ENCODE measurements around the gene MR1.

MR1 gene

GRCh38 chr1:181097242-181097641, 63.5 kb downstream of the MR1 start:
- H3K4me1 ChIP-seq (ENCODE audit: control insufficient read depth, insufficient read depth, low read length), result peaks cover 48% of the 10 kb centered on the region
- ChIA-PET POLR2A (interaction anchor here (2.0 to 9.2 kb wide), 6 partner anchors 8 to 44 kb away, joined by 6 to 111 read pairs (median 28); partner anchors contain the start of gene IER5), CTCF (interaction anchor here (0.6 to 8.5 kb wide), 4 partner anchors 37 to 755 kb away, joined by 3 to 69 read pairs (median 6); no protein-coding TSS in a partner anchor)
- H3K36me3 ChIP-seq (ENCODE audit: control insufficient read depth in 2 of 2, insufficient read depth in 1 of 2, low read length in 2 of 2), result peaks cover 0 to 10% of the 10 kb centered on the region in 2 experiments; a peak in 2 of 3 replicates
- H3K27ac ChIP-seq (ENCODE audit: extremely low read depth, low read depth, low read length), result peak overlapping the region; percentile 11; the same call in 1 of the 2 replicates
- no peaks in the 10 kb centered on the region for H3K9me3 ChIP-seq (ENCODE audit: control insufficient read depth, insufficient read depth, low read depth, low read length)
- no peak overlapping the region for H3K4me3 ChIP-seq (ENCODE audit: low read depth, low read length)
- TF ChIP-seq ZNF560 (tag by site-specific recombination; IDR thresholded peaks at IDR 0.05; ENCODE audit: borderline replicate concordance) (no peak), ZNF24 (tag by site-specific recombination; IDR thresholded peaks at IDR 0.05) (no peak), ZIC2 (tag by site-specific recombination; IDR thresholded peaks at IDR 0.05) (no peak), KLF7 (tag by site-specific recombination; IDR thresholded peaks at IDR 0.05; ENCODE audit: borderline replicate concordance) (no peak), ZBTB7A (tag by site-specific recombination; IDR thresholded peaks at IDR 0.05; ENCODE audit: low read depth) (no peak), ZNF112 (tag by site-specific recombination; IDR thresholded peaks at IDR 0.05) (no peak), ZNF501 (tag by site-specific recombination; IDR thresholded peaks at IDR 0.05) (no peak), ZNF239 (tag by site-specific recombination; IDR thresholded peaks at IDR 0.05) (no peak), ZNF549 (tag by site-specific recombination; IDR thresholded peaks at IDR 0.05) (no peak), HOXC10 (CRISPR knock-in tag; IDR thresholded peaks at IDR 0.05) (no peak), RBAK (tag by site-specific recombination; IDR thresholded peaks at IDR 0.05) (no peak), ZNF621 (tag by site-specific recombination; IDR thresholded peaks at IDR 0.05) (no peak), ZNF138 (tag by site-specific recombination; IDR thresholded peaks at IDR 0.05; ENCODE audit: borderline replicate concordance) (no peak), ZNF223 (tag by site-specific recombination; IDR thresholded peaks at IDR 0.05) (no peak), ZNF777 (tag by site-specific recombination; IDR thresholded peaks at IDR 0.05; ENCODE audit: borderline replicate concordance) (no peak), ZNF335 (tag by site-specific recombination; conservative IDR thresholded peaks at IDR 0.05) (peak; percentile 43; the same call in 1 of the 2 replicates), BCL6B (tag by site-specific recombination; IDR thresholded peaks at IDR 0.05) (no peak), ZNF768 (tag by site-specific recombination; IDR thresholded peaks at IDR 0.05) (no peak), GLIS1 (tag by site-specific recombination; IDR thresholded peaks at IDR 0.05) (no peak), ZNF121 (tag by site-specific recombination; IDR thresholded peaks at IDR 0.05) (no peak), ZNF266 (tag by site-specific recombination; IDR thresholded peaks at IDR 0.05; ENCODE audit: low read depth) (no peak), ZNF26 (tag by site-specific recombination; IDR thresholded peaks at IDR 0.05) (no peak), ZFHX2 (tag by site-specific recombination; conservative IDR thresholded peaks at IDR 0.05) (peak; percentile 94), EGR2 (tag by site-specific recombination; IDR thresholded peaks at IDR 0.05; ENCODE audit: low read depth) (peak; percentile 86), ZNF302 (tag by site-specific recombination; IDR thresholded peaks at IDR 0.05; ENCODE audit: low read depth) (no peak), ZNF558 (tag by site-specific recombination; IDR thresholded peaks at IDR 0.05) (no peak), ZNF311 (tag by site-specific recombination; IDR thresholded peaks at IDR 0.05; ENCODE audit: borderline replicate concordance) (no peak), ZNF664 (tag by site-specific recombination; IDR thresholded peaks at IDR 0.05) (no peak), SETDB1 (IDR thresholded peaks at IDR 0.05; ENCODE audit: insufficient read length, low read length) (no peak)
- TF ChIP-seq, protein P1, sequence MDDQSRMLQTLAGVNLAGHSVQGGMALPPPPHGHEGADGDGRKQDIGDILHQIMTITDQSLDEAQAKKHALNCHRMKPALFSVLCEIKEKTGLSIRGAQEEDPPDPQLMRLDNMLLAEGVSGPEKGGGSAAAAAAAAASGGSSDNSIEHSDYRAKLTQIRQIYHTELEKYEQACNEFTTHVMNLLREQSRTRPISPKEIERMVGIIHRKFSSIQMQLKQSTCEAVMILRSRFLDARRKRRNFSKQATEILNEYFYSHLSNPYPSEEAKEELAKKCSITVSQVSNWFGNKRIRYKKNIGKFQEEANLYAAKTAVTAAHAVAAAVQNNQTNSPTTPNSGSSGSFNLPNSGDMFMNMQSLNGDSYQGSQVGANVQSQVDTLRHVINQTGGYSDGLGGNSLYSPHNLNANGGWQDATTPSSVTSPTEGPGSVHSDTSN (CRISPR knock-in tag; IDR thresholded peaks at IDR 0.05), result no peak
- TF ChIP-seq, protein P2, sequence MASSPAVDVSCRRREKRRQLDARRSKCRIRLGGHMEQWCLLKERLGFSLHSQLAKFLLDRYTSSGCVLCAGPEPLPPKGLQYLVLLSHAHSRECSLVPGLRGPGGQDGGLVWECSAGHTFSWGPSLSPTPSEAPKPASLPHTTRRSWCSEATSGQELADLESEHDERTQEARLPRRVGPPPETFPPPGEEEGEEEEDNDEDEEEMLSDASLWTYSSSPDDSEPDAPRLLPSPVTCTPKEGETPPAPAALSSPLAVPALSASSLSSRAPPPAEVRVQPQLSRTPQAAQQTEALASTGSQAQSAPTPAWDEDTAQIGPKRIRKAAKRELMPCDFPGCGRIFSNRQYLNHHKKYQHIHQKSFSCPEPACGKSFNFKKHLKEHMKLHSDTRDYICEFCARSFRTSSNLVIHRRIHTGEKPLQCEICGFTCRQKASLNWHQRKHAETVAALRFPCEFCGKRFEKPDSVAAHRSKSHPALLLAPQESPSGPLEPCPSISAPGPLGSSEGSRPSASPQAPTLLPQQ (tag by site-specific recombination; IDR thresholded peaks at IDR 0.05), result no peak
- TF ChIP-seq, protein P3, sequence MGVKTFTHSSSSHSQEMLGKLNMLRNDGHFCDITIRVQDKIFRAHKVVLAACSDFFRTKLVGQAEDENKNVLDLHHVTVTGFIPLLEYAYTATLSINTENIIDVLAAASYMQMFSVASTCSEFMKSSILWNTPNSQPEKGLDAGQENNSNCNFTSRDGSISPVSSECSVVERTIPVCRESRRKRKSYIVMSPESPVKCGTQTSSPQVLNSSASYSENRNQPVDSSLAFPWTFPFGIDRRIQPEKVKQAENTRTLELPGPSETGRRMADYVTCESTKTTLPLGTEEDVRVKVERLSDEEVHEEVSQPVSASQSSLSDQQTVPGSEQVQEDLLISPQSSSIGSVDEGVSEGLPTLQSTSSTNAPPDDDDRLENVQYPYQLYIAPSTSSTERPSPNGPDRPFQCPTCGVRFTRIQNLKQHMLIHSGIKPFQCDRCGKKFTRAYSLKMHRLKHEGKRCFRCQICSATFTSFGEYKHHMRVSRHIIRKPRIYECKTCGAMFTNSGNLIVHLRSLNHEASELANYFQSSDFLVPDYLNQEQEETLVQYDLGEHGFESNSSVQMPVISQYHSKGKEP (tag by site-specific recombination; IDR thresholded peaks at IDR 0.05), result peak; percentile 81

Measured in HEK293 (cell line).